HS-5 (cell line): ENCODE results near the gene BIN1.

Experiments
- DNase-seq: peaks from one replicate; pipeline ENCODE4 v3.0.0-alpha.2; 2012; ENCODE audit warnings: low read depth

Gene BIN1

DNA sequence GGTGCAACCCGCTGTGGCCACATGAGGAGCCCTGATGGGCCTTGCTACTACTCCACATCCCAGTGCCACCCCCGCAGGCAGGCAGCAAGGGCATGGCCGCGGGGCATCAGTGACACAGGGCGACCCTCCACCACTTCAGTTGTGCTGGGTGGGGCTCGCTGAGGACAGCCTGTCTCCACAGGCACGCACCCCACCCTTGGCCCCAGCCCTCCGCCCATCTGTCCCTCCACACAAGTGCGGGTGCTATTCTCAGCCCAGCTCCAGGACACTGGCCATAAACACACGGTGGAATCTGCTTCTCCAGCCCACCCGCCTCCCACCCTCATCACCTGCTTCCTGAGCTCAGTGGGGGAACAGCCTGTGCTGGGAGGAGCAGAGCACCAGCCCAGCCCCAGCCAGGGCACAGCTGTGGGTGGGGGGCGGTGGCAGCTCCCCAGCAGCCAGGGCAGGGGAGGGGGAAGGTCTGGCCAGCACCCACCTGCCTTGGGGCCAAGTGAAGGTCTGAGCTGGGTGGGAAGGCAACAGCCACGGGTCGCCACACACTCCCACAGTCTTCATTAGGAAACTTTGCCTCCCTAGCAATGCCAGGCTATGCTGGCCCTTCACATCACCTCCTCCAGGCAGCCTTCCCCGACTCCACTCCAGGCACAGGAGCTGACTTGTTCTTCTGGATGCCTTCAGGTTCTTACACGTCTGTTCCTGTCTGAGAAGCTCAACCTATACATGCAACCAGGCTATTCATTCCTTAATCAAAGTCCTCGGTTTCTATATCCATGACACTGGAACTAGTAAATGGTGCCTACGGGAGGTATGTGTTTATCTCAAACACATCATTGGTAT is 16.5 kb downstream of the BIN1 start:
- DNase-seq, result no peak

GRCh38 chr2:127089478-127090235 is 17.3 kb downstream of the BIN1 start:
- DNase-seq, result no peak

- DNase-seq, result no peak
These were observed 18.2 kb downstream of the BIN1 start for GRCh38 chr2:127088706-127089105.

DNA sequence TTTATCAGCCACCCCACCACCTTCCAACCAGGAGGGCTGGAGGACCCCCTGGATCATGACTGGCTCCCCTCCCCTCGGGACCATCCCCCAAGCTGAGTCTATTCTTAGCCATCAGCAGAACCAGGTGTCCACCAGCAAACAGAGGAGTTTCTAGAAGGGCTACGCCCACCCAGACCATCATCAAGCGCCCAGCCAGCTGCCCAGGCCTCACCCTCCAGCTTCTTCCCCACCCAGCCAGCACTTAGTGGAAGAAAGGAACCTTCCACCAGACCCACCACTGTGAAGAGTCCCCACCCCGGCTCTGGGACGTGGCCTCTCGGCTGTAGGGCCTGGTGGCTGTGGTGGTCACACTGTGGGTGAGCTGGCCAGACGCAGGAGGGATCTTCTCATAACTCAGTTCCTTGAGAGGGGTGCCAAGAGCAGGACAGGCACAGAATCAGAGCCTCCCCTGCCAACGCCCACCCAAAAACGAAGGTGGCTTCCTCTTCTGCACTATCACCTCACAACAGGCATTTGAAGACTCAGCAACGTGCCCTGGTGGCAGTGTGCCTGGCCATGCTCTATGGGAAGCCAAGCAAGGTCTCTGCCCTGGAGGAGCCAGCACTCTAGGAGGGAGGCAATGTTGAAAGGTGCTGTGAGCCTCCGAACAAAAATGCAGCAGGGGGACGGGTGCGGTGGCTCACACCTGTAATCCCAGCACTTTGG is 19.0 kb downstream of the BIN1 start:
- no peak for DNase-seq

DNA sequence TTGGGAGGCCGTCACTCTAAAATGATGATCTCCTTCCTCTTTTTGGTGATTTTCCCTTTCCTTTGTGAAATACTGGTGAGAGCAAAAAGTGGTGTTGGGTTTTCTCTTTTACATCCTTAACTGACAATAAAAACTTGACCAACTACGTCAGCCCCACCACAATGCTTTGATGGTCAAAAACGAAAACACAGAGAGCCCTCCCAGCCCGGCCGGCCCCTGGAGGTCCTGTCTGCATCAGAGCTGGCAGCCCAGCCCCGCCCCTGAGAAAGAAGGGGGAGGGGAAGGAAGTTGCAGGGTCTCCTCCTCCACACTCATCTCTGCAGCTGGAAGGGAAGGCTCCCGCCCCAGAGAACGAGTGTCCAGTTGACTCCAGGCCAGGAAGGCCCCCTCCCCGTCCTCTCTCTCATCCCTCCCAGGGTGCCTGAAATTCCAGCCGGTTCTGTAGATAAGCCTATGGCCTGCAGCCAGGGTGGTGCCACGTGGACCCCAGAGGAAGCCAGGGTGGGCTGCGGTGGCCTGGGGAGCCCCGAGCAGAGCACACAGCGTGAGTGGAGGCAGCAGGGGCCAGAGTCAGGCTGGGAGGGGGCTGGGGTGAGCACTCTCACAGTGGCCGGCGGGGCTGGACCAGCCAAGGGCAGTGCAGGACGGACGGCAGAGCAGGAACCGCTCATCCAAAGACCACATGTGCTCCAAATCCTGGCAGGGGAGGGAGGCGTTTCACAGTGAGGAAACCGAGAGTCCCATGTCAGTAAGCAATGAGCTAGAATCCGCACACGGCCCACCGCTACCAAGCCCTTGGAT is 19.8 kb downstream of the BIN1 start:
- no peak for DNase-seq

GRCh38 chr2:127085317-127085681 is 21.7 kb downstream of the BIN1 start:
- no peak for DNase-seq

GRCh38 chr2:127084611-127085316 is 22.2 kb downstream of the BIN1 start:
- no peak for DNase-seq

DNA sequence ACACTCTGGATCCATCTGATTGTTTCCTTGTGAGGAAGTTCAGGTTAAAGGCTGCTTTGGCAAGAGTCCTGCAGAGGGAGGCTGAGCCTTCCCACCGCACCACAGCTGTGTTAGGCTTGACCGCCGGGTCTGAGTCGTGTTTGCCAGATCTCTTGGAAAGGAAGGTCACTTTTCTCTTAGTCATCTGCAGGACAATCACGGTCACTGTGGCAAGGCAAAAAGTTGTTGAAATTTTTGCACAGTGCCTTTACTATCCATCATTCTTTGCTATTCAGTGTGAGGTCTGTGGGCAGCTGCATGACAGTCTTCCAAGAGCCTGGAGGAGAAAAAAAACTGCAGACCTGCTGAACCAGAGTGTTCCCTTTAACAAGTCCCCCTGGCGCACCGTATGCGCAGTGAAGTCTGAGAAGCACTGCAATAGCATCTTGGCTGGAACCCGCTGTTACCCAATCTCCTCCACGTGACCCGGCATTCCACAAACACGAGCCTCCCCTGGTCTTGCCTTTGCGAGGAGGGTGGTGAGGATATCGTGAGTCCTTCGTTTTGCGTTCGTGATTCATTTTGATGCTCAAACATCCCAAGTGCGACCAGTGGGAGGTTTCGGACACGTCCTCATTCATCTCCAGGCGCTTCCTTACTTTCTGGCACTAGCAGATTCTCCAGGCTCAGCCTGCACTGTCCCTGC is 23.0 kb downstream of the BIN1 start:
- peak; percentile 77 for DNase-seq

- no peak for DNase-seq
These were observed 24.0 kb downstream of the BIN1 start for GRCh38 chr2:127082974-127083373.

GRCh38 chr2:127081826-127082633 is 24.9 kb downstream of the BIN1 start:
- no peak for DNase-seq

DNA sequence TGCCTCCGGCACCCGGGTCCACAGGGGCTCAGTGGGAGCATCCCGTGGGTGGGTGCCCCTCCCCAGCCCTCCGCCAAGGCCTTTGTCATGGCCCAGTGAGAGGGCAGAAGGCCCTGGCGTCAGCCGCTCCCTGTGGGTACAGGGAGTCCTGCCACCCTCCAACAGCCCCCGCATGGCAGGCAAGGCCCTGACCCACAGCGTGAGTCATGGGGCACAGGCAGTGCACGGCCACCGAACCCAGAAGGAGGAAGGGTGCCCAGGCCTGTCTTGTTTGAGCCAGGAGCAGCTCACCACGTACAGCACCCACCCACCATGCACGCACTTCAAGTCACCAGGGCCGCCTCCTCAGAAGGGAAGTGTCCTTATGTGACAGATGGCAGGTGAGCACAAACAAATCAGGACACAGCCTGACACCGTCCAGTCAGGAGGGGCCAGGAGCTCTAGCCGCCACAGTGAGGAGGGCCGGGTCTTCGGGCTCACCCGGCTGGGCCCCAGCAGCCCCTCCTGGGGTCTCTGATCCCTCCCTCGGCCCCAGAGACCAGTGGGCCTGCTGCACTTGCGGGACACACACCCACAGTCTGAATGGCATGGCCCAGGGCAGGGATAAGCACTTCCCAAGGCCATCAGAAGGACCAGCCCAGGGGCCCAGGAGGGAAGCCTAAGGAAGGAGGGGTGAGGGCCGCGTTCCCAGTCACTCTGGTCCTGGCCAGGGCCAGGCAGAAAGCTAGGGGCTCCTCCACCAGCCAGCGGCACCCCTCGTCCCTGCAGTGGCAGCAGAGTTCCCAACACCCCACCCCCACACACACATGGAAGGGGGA is 25.8 kb downstream of the BIN1 start:
- no peak for DNase-seq

DNA sequence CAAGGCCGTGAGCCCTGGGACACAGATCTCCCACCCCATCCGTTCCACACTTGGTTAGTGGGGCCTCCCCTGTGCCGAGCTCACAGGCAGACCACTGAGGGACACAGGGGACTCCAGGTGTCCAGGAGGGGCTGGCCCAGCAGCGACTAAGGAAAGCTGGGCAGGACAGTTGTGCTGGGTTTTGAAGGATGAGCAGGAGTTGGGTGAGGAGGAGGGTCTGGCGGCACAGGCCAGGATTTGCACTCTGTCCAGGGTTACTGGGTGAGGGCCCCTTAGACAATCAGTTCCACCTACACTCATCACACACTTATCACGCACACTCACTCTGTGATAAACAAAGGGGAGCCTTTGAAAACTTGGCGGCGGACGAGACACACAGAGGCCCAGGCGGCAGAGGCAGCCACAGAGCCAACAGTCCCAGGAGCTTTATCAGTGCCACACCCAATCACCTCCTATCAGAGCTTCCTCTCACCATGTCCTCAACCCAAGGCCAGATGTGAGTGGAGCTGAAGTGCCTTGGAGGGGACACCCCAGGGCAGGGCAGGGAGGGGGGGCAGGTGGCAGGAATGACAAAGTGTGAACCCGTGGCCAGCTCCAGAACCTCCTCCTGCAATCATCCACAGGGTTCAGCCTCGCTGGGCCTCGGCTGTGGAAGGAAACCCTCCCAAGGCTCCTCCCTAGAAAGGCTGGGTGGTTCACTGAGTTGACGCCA is 26.6 kb downstream of the BIN1 start:
- DNase-seq, result no peak

DNA sequence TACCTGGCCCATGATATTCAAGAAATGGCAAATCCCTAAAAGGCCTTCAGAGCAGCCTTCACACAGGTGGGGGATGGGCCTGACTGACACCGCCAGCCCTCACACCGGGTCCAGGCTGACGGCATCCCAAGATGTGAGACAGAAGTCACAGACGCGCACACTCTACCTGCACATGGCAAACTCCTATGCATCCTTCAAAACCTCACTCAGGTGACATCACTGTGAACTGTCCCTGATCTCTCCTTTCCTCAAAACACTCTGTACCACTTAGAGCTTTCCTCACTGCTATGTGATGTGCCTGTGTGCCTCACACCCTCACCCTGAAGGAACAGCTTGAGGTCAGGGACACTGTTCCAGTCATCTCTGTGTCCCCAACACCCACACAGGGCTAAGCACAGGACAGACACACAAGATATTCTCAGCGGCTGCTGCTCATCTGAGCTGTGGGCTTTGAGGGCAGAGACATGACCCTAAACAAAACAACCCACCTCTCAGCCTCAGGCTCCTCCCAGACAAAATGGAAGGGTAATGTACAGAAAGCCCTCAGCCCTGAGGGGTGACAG is 27.5 kb downstream of the BIN1 start:
- DNase-seq, result no peak

DNA sequence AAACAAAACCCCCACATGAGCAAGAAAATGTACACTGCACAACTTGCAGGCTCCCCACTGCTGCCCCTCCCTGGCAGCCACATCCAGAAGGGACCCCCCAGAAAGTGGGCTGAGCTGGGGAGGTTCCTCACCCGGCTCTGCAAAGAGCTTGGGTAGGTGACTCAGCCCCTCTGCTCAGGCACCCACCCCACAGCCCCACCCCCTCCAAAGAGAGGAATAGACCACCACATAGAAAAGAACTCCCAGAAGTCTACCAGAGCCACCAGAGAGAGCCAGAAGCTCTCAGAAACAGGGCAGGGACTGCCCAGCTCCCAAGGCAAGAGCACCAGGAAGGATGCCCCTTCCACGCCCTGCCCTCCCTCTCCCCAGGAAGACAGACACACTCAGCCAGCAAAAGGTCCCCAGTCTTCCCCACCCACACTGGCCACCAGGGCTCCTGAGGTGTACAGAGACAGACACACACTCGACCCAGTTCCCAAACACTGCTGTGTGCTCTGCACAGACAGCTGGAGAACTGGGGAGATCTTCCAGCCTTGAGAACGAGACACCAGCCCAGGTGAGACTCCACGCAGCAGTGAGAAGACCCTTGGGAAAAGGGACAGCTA is 28.2 kb downstream of the BIN1 start:
- DNase-seq, result no peak

DNA sequence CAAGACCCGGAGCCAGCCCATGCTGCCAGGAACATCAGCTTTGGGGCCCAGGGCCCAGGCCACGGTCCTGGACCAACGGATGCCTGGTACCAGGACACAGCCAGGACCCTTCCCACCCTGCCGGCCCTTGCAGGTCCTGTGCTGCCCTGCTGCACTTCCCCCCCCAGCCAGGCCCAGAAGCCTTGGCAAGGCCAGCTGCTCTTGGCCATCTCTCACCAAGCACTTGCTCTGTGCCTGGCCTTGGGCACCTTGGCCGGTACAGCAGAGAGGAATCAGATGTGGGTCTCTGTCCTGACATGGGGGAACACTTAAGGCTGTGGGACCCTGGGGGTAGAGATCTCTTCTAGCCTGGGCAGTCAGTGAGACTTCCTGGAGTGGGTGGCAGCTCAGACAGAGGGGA is 28.9 kb downstream of the BIN1 start:
- no peak for DNase-seq

- DNase-seq, result no peak
These were observed 30.0 kb downstream of the BIN1 start for GRCh38 chr2:127076924-127077323.

- no peak for DNase-seq
These were observed 30.7 kb downstream of the BIN1 start for GRCh38 chr2:127076290-127076689.

DNA sequence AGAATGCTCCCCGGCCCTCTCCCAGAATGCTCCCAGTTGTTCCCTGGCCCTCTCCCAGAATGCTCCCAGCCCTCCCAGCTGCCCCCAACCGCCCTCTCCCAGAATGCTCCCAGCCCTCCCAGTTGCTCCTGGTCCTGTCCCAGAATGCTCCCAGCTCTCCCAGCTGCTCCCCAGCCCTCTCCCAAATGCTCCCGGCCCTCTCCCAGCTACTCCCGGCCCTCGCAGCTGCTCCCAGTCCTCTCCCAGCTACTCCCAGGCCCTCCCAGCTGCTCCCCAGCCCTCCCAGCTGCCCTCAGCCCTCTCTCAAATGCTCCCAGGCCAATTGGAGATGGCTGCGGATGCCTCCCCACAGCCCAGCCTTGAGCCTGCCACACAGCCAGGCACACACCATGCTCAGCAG is 31.1 kb downstream of the BIN1 start:
- no peak for DNase-seq
